CD4-positive, alpha-beta T cell treated with Interleukin-21 for 1 hour (primary cell): ENCODE measurements around the gene FOXO3.
A peak's percentile ranks its signal among the peaks of the same experiment; 100 is the strongest.
"Not testable (repeated sequence)": the region's sequence is repeated elsewhere in the genome, so short reads cannot be mapped to it uniquely, and the experiment has no call there.

Source experiments
- DNase-seq: peaks from one replicate; pipeline ENCODE4 v3.0.0-alpha.2; 2020

FOXO3 gene

DNA sequence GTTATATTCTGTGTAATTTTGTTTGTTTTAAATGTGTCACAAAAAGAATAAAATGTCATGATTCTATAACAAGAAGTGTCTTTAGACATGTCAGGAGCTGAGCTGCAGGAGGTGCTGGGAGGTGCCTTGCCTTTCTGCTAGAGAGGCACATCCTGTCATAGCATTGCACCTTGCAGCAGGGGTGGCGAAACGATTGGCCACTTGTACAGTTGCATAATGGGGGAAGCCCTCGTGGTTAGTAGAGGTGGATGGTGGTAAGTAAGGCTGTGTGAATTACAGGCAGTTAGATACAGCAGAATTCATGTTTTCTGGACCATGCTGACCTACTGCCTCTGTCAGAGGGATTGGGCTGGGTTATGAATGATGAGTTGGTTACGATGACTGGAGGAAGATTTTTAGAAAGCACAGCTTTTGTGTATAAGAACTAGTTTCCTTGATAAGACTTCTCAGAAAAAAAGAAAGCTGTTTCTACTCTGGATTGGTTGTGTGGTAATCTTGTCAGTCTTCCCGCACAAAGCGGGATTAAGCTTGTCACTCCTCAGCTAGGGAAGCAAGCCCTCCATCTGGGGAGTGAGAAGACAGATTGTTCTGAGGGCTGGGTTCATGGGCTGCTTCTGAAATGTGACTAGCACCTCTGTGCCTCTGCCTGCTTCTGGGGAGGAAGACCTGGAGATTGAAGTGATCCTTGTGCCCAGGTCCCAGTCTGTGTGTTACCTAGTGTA is 74.9 kb downstream of the FOXO3 start:
- DNase-seq: peak; percentile 49

DNA sequence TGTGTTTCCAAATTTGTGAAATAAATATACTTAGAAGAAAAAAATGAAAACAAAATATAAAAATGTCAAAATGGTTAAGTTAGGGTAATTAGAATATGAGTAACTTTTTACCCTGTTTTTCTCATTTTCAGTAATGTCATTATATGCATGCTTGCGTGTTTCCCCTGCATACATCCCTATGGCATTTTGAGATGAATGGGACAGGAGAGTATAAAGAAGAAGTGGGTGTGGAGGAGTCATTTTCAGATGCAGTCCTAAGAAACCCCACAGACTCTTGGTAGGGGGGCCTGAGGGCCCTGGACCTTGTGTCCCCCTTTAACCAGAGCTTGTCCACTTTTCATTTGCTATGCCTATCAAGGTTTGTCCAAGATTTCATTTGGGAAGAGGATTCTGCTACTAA is 77.2 kb downstream of the FOXO3 start:
- DNase-seq: no peak

DNA sequence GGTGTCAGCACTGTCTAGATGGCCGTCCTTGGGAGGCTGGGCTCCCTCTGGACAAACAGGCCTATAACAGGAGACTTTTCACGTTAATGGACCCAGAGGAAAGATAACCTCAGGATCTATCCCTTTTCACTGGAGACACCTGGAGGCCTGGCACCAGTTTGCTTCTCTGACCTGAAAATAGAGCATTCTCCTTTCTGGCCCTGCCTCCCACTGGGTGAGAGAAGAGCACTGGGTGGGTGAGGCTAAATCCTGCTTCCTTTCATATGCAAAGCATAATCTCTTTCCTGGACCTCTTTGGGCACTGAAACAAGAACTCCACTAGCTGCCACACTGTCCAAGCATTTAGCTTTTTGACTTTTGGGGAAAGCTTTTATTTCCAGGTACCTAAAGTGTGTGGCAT is 78.3 kb downstream of the FOXO3 start:
- DNase-seq: no peak

DNA sequence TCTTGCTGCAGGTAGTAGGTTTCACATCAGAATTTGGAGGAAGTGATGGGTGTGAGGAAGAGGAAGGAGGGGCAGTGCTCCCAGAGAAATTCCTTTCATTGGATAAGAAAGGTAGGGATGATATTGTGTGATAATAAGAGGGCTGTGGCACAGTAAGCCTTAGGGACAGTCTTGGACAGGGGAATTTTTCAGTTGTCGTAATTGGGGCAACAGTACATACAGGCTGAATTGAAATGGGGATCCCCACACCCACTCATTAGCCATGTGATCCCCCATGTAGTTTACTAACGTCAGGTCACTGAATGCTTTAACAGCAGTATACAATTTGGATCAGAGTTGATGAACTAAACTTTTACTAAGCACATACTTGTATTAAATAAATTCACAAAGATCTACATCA is 79.4 kb downstream of the FOXO3 start:
- no peak for DNase-seq

DNA sequence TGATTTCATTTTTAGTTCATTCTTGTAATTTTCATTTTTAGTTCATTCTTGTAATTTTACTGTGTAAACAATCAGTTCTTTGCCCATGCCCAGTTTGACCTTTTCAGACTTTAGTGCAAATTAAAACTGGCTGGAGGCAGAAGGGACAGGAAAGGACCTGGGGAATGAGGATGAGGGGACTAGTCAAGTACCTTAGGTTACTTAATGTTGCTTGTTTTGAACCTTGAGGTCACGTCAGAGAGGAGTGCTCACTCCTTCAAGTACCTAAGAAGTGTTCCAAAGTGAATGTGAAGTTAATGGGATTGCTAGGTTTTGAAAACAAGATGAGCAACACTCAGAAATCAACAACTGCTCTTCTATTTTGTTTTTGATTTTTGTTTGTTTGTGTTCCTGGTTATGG is 82.5 kb downstream of the FOXO3 start:
- DNase-seq: no peak

DNA sequence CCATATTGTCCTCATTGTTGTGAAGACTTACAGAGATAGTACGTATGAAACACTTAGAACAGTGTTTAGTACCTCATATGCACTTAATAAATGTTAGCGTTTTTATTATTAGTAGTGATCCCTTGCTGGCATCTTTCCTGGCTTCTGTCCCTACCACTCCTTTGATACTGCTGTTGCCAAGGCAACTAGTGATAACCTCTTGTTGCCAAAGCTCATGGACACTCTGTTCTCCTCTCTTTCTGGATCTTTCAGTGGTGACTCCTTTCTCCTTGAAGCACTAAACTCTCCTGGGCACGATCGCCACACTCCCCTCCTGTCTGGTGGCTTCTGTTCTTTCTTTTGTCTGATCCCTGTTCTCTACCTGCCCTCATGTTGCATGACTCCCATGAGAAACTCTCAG is 83.5 kb downstream of the FOXO3 start:
- no peak for DNase-seq

DNA sequence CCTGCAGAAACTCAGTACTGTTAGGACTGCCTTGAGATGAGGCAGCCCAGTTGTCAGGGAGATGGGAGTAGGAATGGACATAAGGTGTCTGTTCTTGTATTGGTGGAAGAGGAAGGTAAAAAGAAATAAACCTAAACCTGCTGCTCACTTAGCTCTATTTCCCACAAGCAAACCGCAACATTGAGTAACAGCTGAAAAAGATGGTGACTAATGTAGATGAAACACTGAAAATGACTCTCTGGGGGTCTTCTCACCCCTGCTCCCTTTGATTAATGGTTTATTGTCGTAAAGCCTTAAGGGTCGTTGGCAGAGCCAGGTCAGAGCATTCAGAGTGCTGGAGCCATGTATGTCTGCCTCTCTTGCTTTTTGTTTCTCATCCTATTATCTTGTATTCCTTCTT is 87.5 kb downstream of the FOXO3 start:
- no peak for DNase-seq

DNA sequence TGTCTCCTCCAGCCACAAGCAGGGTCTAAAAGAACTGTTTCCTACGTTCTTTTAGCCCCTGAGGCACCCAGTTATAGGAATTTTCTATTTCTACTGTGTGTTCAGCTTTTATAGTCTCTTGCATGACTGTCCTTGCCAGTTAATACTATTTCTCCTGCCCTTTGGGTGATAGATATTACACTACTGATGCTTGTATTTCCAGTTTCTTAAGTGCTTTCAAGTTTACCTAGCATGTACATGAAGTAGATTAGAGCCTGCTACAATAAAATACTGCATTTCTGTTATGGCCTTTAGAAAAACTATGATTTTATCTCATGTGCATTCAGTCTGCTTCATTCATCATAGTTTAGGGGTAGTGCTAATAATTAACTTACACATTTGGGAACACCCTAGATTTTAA is 89.6 kb downstream of the FOXO3 start:
- no peak for DNase-seq

DNA sequence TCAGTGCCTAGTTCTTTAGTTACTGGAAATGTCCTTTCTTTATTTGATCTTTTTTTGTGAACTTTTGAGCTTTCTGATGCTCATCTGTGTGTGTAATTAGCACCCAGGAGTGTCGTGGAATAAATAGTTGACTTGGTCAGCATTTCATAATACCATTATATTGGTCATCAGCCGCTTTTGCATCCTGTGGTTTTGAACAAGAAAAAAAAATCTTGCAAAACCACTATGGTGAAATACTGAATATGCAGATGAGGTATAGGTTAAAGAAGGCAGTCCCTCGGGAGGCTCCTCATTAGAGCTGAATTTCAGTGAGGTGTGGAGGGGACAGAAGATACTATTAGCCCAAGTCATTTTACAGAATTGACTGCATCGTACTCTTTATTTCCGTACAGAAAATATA is 90.1 kb downstream of the FOXO3 start:
- DNase-seq: no peak

DNA sequence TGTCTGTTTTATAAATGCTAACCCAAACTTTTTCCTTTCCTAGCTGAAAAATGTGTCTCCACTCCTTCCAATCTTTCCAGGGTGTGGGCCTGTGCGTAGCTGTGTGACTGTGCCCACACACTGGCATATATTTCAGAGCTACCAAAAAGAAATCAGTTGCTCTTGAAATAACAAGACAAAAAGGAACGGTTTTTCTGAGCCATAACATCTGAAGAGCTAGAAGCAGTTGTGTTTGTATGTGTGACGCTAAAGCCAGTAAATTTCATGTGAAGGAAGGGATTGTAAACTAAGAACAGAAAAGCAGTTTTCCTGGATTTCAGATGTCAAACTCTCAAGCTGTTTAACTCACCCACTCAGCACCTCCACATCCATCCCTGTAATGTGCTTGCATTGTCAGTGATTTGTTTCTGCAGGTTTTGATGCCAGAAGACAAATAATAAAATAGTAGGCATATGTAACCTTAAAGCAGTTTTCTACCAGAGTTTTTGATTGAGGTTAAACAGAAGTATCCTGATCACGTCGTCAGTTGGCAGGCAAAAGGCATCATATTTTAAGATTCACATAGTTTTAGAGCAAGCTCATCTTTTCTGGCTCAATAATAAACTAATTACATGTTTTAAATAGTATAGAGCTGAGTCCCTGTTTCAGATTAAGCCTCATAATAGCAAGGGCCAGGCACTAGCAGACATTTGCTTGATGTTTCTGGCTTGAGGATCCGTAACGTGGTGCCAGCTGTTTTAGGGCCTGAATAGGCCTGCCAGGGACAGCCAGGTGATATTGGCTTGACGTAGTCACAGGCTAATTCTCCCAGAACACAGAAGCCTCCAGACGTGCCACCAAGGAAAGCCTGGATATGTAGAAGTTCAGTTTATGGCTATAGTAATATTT is 90.9 kb downstream of the FOXO3 start:
- no peak for DNase-seq

DNA sequence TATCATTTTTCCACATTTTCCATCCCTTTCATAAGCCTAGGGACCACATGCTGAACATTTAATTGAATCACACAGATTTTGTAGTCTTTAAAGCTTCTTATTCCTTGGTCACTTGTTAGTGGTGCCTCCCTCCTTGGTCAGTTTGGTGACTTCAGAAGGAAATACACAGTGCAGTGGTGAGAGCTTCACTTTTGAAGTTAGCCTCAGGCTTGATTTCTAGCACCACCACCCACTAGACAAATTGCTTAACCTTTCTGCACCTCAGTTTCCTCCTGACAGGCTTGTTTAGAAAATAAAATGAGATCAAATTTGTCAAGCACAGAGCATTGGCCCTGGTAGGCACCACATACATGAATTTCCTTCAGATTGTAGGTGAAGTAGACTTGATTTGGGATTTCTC is 91.7 kb downstream of the FOXO3 start:
- no peak for DNase-seq

DNA sequence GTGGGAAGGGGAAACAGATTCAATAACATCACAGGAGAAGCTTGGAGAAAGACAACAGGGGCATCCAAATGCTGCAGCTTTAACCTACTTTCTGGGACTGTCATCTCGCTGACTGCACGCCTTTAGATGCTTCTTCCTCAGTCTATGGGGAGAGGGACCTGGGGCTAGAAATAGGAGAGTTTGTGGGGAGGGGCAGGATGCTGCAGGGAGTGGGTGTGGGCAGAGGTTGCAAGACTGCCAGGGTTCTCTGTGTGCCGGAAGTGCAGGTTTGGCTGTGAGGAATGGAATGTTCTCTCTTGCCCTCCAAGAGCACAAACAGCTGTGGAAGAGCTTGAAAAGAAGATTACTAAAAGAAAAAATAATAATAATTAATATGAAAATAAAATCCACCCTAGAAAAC is 93.2 kb downstream of the FOXO3 start:
- no peak for DNase-seq

DNA sequence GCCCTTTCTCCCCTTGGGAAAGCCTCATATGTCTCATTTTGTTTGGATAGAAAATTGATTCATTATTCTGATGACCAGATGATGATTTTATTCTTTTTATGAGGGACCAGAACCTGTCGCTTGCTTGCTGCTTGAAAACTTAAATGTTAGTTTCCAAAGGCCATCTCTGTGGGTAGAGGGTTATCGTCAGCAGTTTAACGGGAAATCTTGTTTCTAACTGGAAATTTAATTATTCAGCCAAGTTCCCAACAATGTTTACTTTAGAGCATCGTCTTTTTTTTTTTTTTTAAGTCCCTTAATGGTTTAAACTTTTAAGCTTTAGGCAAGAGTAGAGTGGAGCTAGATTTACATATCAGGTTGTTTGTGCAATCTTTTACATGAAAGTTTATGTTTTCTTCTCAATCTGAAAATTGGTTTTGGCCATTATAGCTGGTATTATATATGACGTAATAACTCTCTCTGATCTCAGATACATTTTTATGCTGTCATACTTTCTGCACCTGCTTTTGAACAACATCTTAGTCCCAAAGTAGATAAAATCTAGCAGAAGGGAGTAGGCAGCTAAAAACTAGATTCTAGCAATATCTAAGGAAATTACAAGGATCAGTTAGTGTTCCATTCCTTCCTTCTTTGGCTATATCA is 93.9 kb downstream of the FOXO3 start:
- no peak for DNase-seq

DNA sequence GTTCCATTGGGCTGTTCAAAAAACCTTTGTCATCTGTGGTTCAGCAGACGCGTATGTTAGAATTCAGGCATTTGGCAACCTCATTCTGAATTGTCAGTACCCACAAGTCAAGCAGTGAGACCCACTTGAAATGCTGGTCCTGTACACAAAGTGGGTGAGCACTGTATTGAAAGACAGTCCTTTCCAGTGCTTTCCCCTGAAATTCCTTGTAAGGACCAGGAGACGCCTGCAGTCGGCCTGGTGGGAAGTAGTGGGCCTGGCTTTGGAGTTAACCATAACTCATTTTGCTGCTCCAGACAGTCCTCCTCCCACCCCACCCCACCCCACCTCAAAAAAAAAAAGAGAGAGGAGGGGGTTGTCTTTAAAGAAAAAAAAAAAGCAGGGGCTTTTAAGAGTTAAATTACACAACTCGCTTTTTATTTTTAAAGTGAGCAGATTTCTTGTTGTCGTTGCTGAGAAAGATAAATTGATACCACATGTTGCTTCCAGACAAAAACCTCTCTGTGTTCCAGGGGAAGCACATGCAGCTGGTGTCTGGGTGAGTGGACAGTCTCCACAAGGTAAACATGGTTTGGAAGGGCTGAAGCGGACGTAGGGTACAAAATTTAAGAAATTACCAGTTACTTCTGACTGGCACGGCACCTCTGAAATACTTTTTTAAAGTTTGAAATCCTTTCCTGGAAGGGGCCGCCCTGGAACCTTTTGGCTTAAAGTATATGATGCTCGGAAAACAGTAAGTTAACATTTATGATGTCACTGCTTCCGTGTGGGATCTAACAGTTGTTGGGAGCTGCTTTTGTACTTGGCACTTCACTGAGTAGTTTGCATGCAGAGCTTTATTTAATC is 95.3 kb downstream of the FOXO3 start:
- no peak for DNase-seq

DNA sequence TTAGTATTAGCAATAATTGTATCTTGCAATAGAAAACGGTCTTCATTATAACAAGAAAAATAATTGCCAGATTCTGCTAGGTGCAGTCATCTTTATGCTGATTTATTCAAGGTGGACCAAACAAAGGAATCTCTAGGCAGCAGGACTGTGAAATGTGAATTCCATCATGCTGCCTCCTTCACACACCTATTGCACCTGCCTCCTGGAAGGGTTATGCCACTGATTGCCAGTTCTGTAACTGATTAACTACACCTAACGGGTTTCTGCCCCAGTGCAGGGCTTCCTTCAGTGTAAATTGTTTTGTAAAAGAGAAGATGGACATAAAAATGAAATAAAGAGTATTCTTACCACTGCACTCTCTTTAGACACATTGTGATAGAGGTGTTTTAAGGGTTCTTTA is 96.1 kb downstream of the FOXO3 start:
- DNase-seq: no peak

DNA sequence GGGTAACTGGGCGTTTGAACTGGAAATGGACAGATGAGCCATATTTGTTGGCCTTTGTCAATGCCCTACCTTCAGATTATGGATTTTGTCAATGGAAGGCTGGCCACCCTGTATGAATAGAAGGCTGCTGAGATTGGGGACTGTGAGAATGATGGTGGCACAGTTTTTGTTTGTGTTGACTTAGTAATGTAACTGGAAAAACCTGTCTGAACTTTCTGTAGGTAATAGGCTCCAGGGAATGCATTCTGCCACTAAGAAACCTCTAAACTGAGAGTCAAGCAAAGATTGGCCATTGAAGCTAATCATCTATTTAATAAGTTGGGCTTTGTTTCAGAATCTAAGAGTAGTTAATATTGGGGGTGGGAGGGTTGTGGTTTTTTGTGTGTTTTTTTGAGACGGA is 97.5 kb downstream of the FOXO3 start:
- DNase-seq: no peak

DNA sequence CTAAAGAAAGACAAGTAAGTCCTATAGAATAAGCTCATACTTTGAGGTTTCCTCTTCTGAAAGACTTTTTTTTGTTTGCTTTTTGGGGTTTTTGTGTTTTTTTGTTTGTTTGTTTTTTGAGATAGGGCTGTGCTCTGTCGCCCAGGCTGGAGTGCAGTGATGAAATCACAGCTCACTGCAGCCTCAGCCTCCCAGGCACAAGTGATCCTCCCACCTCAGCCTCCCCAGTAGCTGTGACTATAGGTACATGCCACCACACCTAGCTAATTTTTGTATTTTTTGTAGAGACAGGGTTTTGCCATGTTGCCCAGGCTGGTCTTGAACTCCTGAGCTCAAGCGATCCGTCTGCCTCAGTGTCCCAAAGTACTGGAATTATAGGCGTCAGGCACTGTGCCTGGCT is 98.1 kb downstream of the FOXO3 start:
- DNase-seq: not testable (repeated sequence)

DNA sequence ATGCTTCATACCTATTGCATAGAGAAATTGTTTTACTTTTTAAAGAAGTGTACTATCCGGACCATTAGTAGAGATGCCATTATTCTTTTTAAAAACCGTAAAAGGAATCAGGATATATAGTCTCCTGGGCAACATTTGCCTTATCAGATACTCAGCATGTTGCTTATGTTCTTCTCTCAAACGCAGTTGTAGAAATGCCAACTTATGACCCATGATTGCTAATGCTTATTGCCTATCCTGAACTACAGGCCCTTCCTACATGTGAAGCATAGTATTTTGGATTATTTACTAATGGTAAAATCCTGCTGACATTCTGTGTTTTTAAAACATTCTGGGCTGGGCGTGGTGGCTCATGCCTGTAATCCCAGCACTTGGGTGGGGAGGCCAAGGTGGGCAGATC is 99.5 kb downstream of the FOXO3 start:
- no peak for DNase-seq

DNA sequence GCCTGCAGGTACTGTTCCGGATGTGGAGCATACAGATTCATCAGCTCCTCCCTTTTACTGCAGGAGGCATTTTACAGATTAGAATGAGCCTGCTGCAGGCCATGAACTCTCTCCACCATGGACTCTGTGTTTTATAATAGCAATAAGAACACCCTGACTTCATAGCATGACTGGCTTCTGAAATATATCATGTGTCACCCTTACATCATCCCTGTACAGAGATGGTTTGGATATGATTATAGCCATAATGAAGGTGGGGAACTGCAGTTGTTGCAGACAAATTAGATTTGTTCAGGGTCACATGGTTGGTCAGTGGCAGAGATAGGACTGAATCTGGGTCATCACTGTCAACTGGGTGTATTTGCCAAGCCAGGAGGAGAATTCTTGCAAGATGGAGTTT is 100.7 kb downstream of the FOXO3 start:
- no peak for DNase-seq

DNA sequence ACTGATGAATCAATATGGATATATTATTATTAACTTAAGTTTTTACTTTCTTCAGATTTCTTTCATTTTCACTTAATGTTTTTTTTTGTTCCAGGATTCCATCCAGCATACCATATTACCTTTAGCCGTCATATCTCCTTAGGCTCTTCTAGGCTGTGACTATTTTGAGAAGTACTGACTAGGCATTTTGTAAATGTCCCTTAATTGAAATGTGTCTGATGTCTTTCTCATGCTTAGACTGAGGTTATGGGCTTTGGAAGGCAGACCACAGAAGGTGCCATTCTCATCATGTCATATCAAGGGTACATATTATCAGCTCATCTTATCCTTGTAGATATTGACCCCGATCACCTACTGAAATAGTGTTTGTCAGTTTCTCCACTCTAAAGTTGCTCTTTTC is 101.3 kb downstream of the FOXO3 start:
- no peak for DNase-seq

DNA sequence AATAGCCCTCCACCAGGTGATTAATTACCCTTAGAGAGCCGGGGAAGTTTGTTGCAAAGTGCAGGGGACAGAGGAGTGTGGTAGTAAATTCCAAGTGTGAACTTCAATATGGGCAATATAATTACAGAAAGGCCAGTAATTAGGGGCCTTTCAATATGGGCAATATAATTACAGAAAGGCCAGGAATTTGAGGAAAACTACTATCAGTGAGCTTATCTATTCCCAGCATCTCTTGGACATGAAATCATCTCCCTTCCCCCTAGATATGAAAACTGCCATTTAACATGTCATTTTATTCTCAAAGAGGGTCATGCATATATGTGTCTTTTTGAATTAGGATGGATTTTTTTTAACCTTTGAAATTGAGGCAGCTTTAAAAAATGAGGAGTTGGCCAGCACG is 102.0 kb downstream of the FOXO3 start:
- DNase-seq: no peak

DNA sequence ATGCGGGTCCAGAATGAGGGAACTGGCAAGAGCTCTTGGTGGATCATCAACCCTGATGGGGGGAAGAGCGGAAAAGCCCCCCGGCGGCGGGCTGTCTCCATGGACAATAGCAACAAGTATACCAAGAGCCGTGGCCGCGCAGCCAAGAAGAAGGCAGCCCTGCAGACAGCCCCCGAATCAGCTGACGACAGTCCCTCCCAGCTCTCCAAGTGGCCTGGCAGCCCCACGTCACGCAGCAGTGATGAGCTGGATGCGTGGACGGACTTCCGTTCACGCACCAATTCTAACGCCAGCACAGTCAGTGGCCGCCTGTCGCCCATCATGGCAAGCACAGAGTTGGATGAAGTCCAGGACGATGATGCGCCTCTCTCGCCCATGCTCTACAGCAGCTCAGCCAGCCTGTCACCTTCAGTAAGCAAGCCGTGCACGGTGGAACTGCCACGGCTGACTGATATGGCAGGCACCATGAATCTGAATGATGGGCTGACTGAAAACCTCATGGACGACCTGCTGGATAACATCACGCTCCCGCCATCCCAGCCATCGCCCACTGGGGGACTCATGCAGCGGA is 102.9 kb downstream of the FOXO3 start:
- not testable (repeated sequence) for DNase-seq
